HL-60 (cell line): ENCODE data around the gene AP3S2.
A peak's percentile ranks its signal among the peaks of the same experiment; 100 is the strongest.

Experiments
- DNase-seq, 2 experiments: peaks; one replicate each; pipeline ENCODE4 v3.0.0-alpha.2; 2010 to 2020; ENCODE audit warnings: low read depth in 1 of 2, low spot score in 1 of 2
- H3K27ac ChIP-seq: fragments of 250-450 bp; sonication (Bioruptor Pico); replicated peaks from 2 replicates; pipeline ENCODE4 v1.5.1; 2020; ENCODE audit warnings: mild to moderate bottlenecking, moderate library complexity
- H3K27me3 ChIP-seq: fragments of 250-450 bp; sonication (Bioruptor Pico); 2 replicates; pipeline ENCODE4 v1.5.1; 2021; ENCODE audit warnings: mild to moderate bottlenecking, moderate library complexity; ENCODE audit not compliant: insufficient read depth, poor library complexity, severe bottlenecking
- H3K4me3 ChIP-seq: replicated peaks from 2 replicates; pipeline ENCODE4 v1.5.1; 2011; ENCODE audit warnings: mild to moderate bottlenecking, control low read depth, low read length; ENCODE audit not compliant: insufficient read depth
- CTCF ChIP-seq: IDR thresholded peaks from one replicate; pipeline ENCODE4 v1.5.1; 2011; ENCODE audit warnings: low read length, control low read depth, inconsistent platforms; ENCODE audit not compliant: insufficient read depth
- GABPA ChIP-seq: IDR thresholded peaks from 2 replicates; pipeline ENCODE4 v1.6.1; 2012; ENCODE audit warnings: low read depth
- POLR2AphosphoS5 ChIP-seq: IDR thresholded peaks from 2 replicates; pipeline ENCODE4 v1.6.1; 2012; ENCODE audit warnings: low read depth
- REST ChIP-seq: IDR thresholded peaks from 2 replicates; pipeline ENCODE4 v1.6.1; 2012; ENCODE audit warnings: low read depth; ENCODE audit not compliant: insufficient replicate concordance
- SPI1 ChIP-seq: IDR thresholded peaks from 2 replicates; pipeline ENCODE4 v1.6.1; 2012; ENCODE audit warnings: low read depth, mild to moderate bottlenecking, borderline replicate concordance

AP3S2 gene

GRCh38 chr15:89820666-89821611, 72.9 kb downstream of the AP3S2 start:
- TF ChIP-seq CTCF (no peak), GABPA (no peak), POLR2AphosphoS5 (no peak), REST (no peak), SPI1 (no peak)
- no peaks in the 10 kb centered on the region for H3K27me3 ChIP-seq
- DNase-seq, result peak in 1 of 2 experiments; percentile 83
- H3K4me3 ChIP-seq, result no peak overlapping the region
- peak overlapping the region; percentile 90 for H3K27ac ChIP-seq

- TF ChIP-seq REST (no peak), POLR2AphosphoS5 (no peak), GABPA (no peak), SPI1 (no peak), CTCF (no peak)
- 0 out of 2 replicates have a peak overlapping the region, but pooled peaks have one; percentile 18 for H3K27ac ChIP-seq
- H3K27me3 ChIP-seq, result no peaks in the 10 kb centered on the region
- no peak for DNase-seq
- no peak overlapping the region for H3K4me3 ChIP-seq
These were observed 75.5 kb downstream of the AP3S2 start for GRCh38 chr15:89818287-89818686.

GRCh38 chr15:89817701-89818280, 76.0 kb downstream of the AP3S2 start:
- TF ChIP-seq CTCF (no peak), REST (no peak), SPI1 (no peak), POLR2AphosphoS5 (no peak), GABPA (no peak)
- no peak for DNase-seq
- Histone ChIP-seq H3K27me3 (no peaks in the 10 kb centered on the region), H3K4me3 (no peak overlapping the region), H3K27ac (0 out of 2 replicates have a peak overlapping the region, but pooled peaks have one; percentile 18)
